Activated CD4-positive, alpha-beta T cell treated with anti-CD3 and anti-CD28 coated beads, Interleukin-2, amount 10 ng/mL, durations not matched to agents 7 days and 5 days (primary cell): Measurements from ENCODE around the gene RAPGEF4. TPM values are rescaled to one million over a fixed set of nuclear protein-coding genes. Genes with fewer than 3 reads are reported as not detected.

ENCODE experiments used
- CTCF ChIA-PET: fragments of 350-600 bp; sonication (Branson Sonifier 250); formaldehyde crosslinking; loops from one replicate; lab custom pipeline; 2021; ENCODE audit warnings: antibody characterized with exemption; lab: Charles Lee
- POLR2A ChIA-PET: fragments of 350-600 bp; sonication (Branson Sonifier 250); formaldehyde crosslinking; loops from one replicate; lab custom pipeline; 2021; ENCODE audit warnings: antibody characterized with exemption; lab: Charles Lee
- DNase-seq: peaks from one replicate; pipeline ENCODE4 v3.0.0-alpha.2; 2020
- H3K27ac Mint-ChIP-seq: one replicate; pipeline ENCODE4 v1.8.0; 2021; ENCODE audit warnings: mild to moderate bottlenecking, moderate library complexity, mixed read lengths
- H3K27me3 Mint-ChIP-seq: one replicate; pipeline ENCODE4 v1.8.0; 2021; ENCODE audit warnings: mixed read lengths
- H3K36me3 Mint-ChIP-seq: one replicate; pipeline ENCODE4 v1.8.0; 2021; ENCODE audit warnings: low read depth, mixed read lengths
- H3K4me1 Mint-ChIP-seq: one replicate; pipeline ENCODE4 v1.8.0; 2021; ENCODE audit warnings: mixed read lengths
- H3K4me3 Mint-ChIP-seq: one replicate; pipeline ENCODE4 v1.8.0; 2021; ENCODE audit warnings: mild to moderate bottlenecking, moderate library complexity, mixed read lengths
- H3K9me3 Mint-ChIP-seq: one replicate; pipeline ENCODE4 v1.8.0; 2021; ENCODE audit warnings: mixed read lengths
- total RNA-seq, 2 experiments: library from RNA; stranded (reverse); gene quantifications; one replicate each; pipeline ENCODE4 v1.2.3, GENCODE V29; 2021

The RAPGEF4 gene
- total RNA-seq, 2 experiments from 2014 or later: 0.62 to 0.77 TPM

GRCh38 chr2:172937884-172938712 lies 202.5 kb downstream of the RAPGEF4 start:
- Mint-ChIP-seq H3K36me3 (no peaks in the 10 kb centered on the region), H3K9me3 (peaks cover 21% of the 10 kb centered on the region), H3K4me1 (peaks cover 5% of the 10 kb centered on the region), H3K4me3 (no peak overlapping the region), H3K27ac (no peak overlapping the region), H3K27me3 (peaks cover 2% of the 10 kb centered on the region)
- DNase-seq: no peak
- POLR2A ChIA-PET: no interaction called here
- CTCF ChIA-PET: no interaction called here

GRCh38 chr2:172938713-172939375 lies 203.2 kb downstream of the RAPGEF4 start:
- CTCF ChIA-PET: no interaction called here
- Mint-ChIP-seq H3K27ac (no peak overlapping the region), H3K9me3 (peaks cover 21% of the 10 kb centered on the region), H3K27me3 (no peaks in the 10 kb centered on the region), H3K4me3 (no peak overlapping the region), H3K36me3 (no peaks in the 10 kb centered on the region), H3K4me1 (peaks cover 12% of the 10 kb centered on the region)
- POLR2A ChIA-PET: no interaction called here
- DNase-seq: no peak

- ChIA-PET CTCF (no interaction called here), POLR2A (no interaction called here)
- H3K9me3 Mint-ChIP-seq: peaks cover 21% of the 10 kb centered on the region
- peaks cover 3% of the 10 kb centered on the region for H3K27me3 Mint-ChIP-seq
- H3K4me3 Mint-ChIP-seq: no peak overlapping the region
- H3K4me1 Mint-ChIP-seq: peaks cover 27% of the 10 kb centered on the region
- peak; percentile 30 for DNase-seq
- H3K36me3 Mint-ChIP-seq: no peaks in the 10 kb centered on the region
- H3K27ac Mint-ChIP-seq: peak overlapping the region; percentile 65
Observed at GRCh38 chr2:172943539-172943938, 207.9 kb downstream of the RAPGEF4 start.

- ChIA-PET CTCF (interaction anchor here (0.9 kb wide), 1 partner anchor 20 kb away, joined by 3 read pairs; no protein-coding TSS in a partner anchor), POLR2A (no interaction called here)
- peaks cover 27% of the 10 kb centered on the region for H3K4me1 Mint-ChIP-seq
- H3K4me3 Mint-ChIP-seq: no peak overlapping the region
- no peaks in the 10 kb centered on the region for H3K36me3 Mint-ChIP-seq
- no peak for DNase-seq
- peaks cover 18% of the 10 kb centered on the region for H3K9me3 Mint-ChIP-seq
- peak overlapping the region; percentile 79 for H3K27ac Mint-ChIP-seq
- peaks cover 3% of the 10 kb centered on the region for H3K27me3 Mint-ChIP-seq
Observed at GRCh38 chr2:172944022-172944793, 208.6 kb downstream of the RAPGEF4 start.

GRCh38 chr2:172944794-172945509 lies 209.3 kb downstream of the RAPGEF4 start:
- peaks cover 11% of the 10 kb centered on the region for H3K9me3 Mint-ChIP-seq
- H3K4me1 Mint-ChIP-seq: peaks cover 27% of the 10 kb centered on the region
- H3K4me3 Mint-ChIP-seq: no peak overlapping the region

GRCh38 chr2:172945510-172945850 lies 209.8 kb downstream of the RAPGEF4 start:
- Mint-ChIP-seq H3K9me3 (peaks cover 6% of the 10 kb centered on the region), H3K4me3 (no peak overlapping the region), H3K36me3 (no peaks in the 10 kb centered on the region), H3K27me3 (peaks cover 3% of the 10 kb centered on the region), H3K27ac (no peak overlapping the region), H3K4me1 (peaks cover 27% of the 10 kb centered on the region)
- ChIA-PET CTCF (no interaction called here), POLR2A (no interaction called here)
- DNase-seq: no peak

More at GRCh38 chr2:172944794-172945509, 209.3 kb downstream of the RAPGEF4 start:
- ChIA-PET POLR2A (no interaction called here), CTCF (interaction anchor here (0.9 kb wide), 1 partner anchor 20 kb away, joined by 3 read pairs; no protein-coding TSS in a partner anchor)
- Mint-ChIP-seq H3K36me3 (no peaks in the 10 kb centered on the region), H3K27ac (no peak overlapping the region), H3K27me3 (peaks cover 3% of the 10 kb centered on the region)
- no peak for DNase-seq

GRCh38 chr2:172947461-172948153 lies 212.0 kb downstream of the RAPGEF4 start:
- no peaks in the 10 kb centered on the region for H3K9me3 Mint-ChIP-seq
- peaks cover 27% of the 10 kb centered on the region for H3K4me1 Mint-ChIP-seq
- CTCF ChIA-PET: interaction anchor here (0.6 kb wide), 1 partner anchor 90 kb away, joined by 3 read pairs; no protein-coding TSS in a partner anchor
- POLR2A ChIA-PET: no interaction called here
- no peak overlapping the region for H3K4me3 Mint-ChIP-seq
- H3K36me3 Mint-ChIP-seq: no peaks in the 10 kb centered on the region
- no peak for DNase-seq
- H3K27me3 Mint-ChIP-seq: peaks cover 3% of the 10 kb centered on the region
- no peak overlapping the region for H3K27ac Mint-ChIP-seq

- peaks cover 3% of the 10 kb centered on the region for H3K27me3 Mint-ChIP-seq
- DNase-seq: no peak
- ChIA-PET POLR2A (no interaction called here), CTCF (no interaction called here)
- H3K36me3 Mint-ChIP-seq: no peaks in the 10 kb centered on the region
- H3K4me3 Mint-ChIP-seq: no peak overlapping the region
- peaks cover 8% of the 10 kb centered on the region for H3K4me1 Mint-ChIP-seq
- H3K9me3 Mint-ChIP-seq: no peaks in the 10 kb centered on the region
- no peak overlapping the region for H3K27ac Mint-ChIP-seq
Observed at GRCh38 chr2:172949522-172949921, 213.9 kb downstream of the RAPGEF4 start.

- Mint-ChIP-seq H3K36me3 (no peaks in the 10 kb centered on the region), H3K4me3 (no peak overlapping the region), H3K4me1 (no peaks in the 10 kb centered on the region), H3K9me3 (no peaks in the 10 kb centered on the region), H3K27ac (no peak overlapping the region), H3K27me3 (peaks cover 3% of the 10 kb centered on the region)
- ChIA-PET CTCF (no interaction called here), POLR2A (no interaction called here)
- DNase-seq: no peak
Observed at GRCh38 chr2:172950565-172950964, 214.9 kb downstream of the RAPGEF4 start.

- H3K36me3 Mint-ChIP-seq: no peaks in the 10 kb centered on the region
- peaks cover under 1% of the 10 kb centered on the region for H3K27me3 Mint-ChIP-seq
- no peak overlapping the region for H3K4me3 Mint-ChIP-seq
- POLR2A ChIA-PET: no interaction called here
- H3K4me1 Mint-ChIP-seq: no peaks in the 10 kb centered on the region
- DNase-seq: no peak
- CTCF ChIA-PET: no interaction called here
- no peaks in the 10 kb centered on the region for H3K9me3 Mint-ChIP-seq
- no peak overlapping the region for H3K27ac Mint-ChIP-seq
Observed at GRCh38 chr2:172951554-172951953, 215.9 kb downstream of the RAPGEF4 start.

GRCh38 chr2:172953411-172953810 lies 217.8 kb downstream of the RAPGEF4 start:
- H3K36me3 Mint-ChIP-seq: no peaks in the 10 kb centered on the region
- ChIA-PET POLR2A (no interaction called here), CTCF (no interaction called here)
- no peaks in the 10 kb centered on the region for H3K9me3 Mint-ChIP-seq
- H3K4me1 Mint-ChIP-seq: no peaks in the 10 kb centered on the region
- H3K4me3 Mint-ChIP-seq: no peak overlapping the region
- H3K27ac Mint-ChIP-seq: no peak overlapping the region
- no peaks in the 10 kb centered on the region for H3K27me3 Mint-ChIP-seq
- no peak for DNase-seq
